Gastroesophageal sphincter (tissue), 4 donors: Measurements from ENCODE around the gene CHD5. TPM values are rescaled to one million over a fixed set of nuclear protein-coding genes. Genes with fewer than 3 reads are reported as not detected.
A peak's percentile ranks its signal among the peaks of the same experiment; 100 is the strongest.

Experiments used
- ATAC-seq: fragments of 150-250 bp; one replicate; pipeline ENCODE4 v1.9.1; 2016; ENCODE audit warnings: mild to moderate bottlenecking, moderate library complexity
- H3K27ac ChIP-seq, 4 donors: fragments of 200-600 bp; sonication (generic) in 3 of 4; 1 replicate in 3 of 4; 2 replicates in 1 of 4; pipeline ENCODE4 v1.5.1; 2016 to 2019
- H3K27me3 ChIP-seq: fragments of 200-600 bp; sonication (generic); one replicate; pipeline ENCODE4 v1.5.1; 2019
- H3K36me3 ChIP-seq, 2 donors: fragments of 200-600 bp; sonication (generic); one replicate each; pipeline ENCODE4 v1.5.1; 2019; ENCODE audit warnings: control low read depth in 1 of 2
- H3K4me1 ChIP-seq, 3 donors: fragments of 200-600 bp; sonication (generic); 1 replicate in 2 of 3; 2 replicates in 1 of 3; pipeline ENCODE4 v1.5.1; 2016 to 2019; ENCODE audit warnings: control low read depth in 2 of 3
- H3K4me3 ChIP-seq, 2 donors: fragments of 200-600 bp; sonication (generic); one replicate each; pipeline ENCODE4 v1.5.1; 2019; ENCODE audit warnings: mild to moderate bottlenecking in 1 of 2, moderate library complexity in 1 of 2
- H3K9me3 ChIP-seq, 3 donors: fragments of 200-600 bp; sonication (generic); one replicate each; pipeline ENCODE4 v1.5.1; 2017 to 2019; ENCODE audit warnings: control low read depth in 2 of 3
- CTCF ChIP-seq, 4 experiments: fragments of 200-600 bp in 2 of 4; fragments of 450-650 bp in 2 of 4; sonication (generic) in 1 of 4; IDR thresholded peaks; one replicate each; pipeline ENCODE4 v1.5.1; 2017 to 2019; ENCODE audit warnings: antibody characterized with exemption in 4 of 4, mild to moderate bottlenecking in 2 of 4, moderate library complexity in 2 of 4
- EP300 ChIP-seq: sonication (generic); formaldehyde crosslinking; IDR thresholded peaks from one replicate; pipeline ENCODE4 v1.6.1; 2017; ENCODE audit warnings: antibody characterized with exemption, mild to moderate bottlenecking
- POLR2A ChIP-seq, 2 donors: fragments of 450-650 bp; IDR thresholded peaks; one replicate each; pipeline ENCODE4 v1.6.1; 2017; ENCODE audit warnings: antibody characterized with exemption in 2 of 2, mild to moderate bottlenecking in 2 of 2, moderate library complexity in 1 of 2
- POLR2AphosphoS5 ChIP-seq: sonication (generic); formaldehyde crosslinking; IDR thresholded peaks from one replicate; pipeline ENCODE4 v1.6.1; 2017; ENCODE audit warnings: antibody characterized with exemption
- WGBS, 2 donors: methylation state at CpG; one replicate each; pipeline ENCODE4 v1.1.5; 2018; ENCODE audit warnings: low coverage in 1 of 2; 5-methylcytosine and 5-hydroxymethylcytosine counted together
- total RNA-seq, 4 donors: library from RNA; depleted of rRNA; stranded (reverse); fragments of >200 nt; gene quantifications; one replicate each; pipeline ENCODE4 v1.1.0, GENCODE V29; 2016

The CHD5 gene
- total RNA-seq, 4 donors from 2014 or later: 4.4 to 34.9 (median 9.2) TPM

- peaks cover 0 to 11% (median 6%) of the 10 kb centered on the region in 3 donors for H3K4me1 ChIP-seq
- no peaks in the 10 kb centered on the region for H3K36me3 ChIP-seq
- ATAC-seq: peak; percentile 65
- H3K27me3 ChIP-seq: peaks cover 20% of the 10 kb centered on the region
- H3K27ac ChIP-seq: no peak overlapping the region
- peaks cover 0 to 13% (median 0%) of the 10 kb centered on the region in 3 donors for H3K9me3 ChIP-seq
- H3K4me3 ChIP-seq: peak overlapping the region in 1 of 2 donors; percentile 16
- TF ChIP-seq EP300 (no peak), CTCF (IDR thresholded peaks at IDR 0.05) (no peak), POLR2AphosphoS5 (no peak)
- WGBS, 2 donors: 6% methylated on average over 7 of the region's 41 CpGs; no CpG with 5 or more reads in 1 of the 2 donors
These were observed 52.4 kb downstream of the CHD5 start for GRCh38 chr1:6127587-6128163.

GRCh38 chr1:6126521-6127067, 53.5 kb downstream of the CHD5 start:
- 75% methylated on average over 6 of the region's 16 CpGs; no CpG with 5 or more reads in 1 of the 2 donors for WGBS, 2 donors

GRCh38 chr1:6126028-6126427, 54.1 kb downstream of the CHD5 start:
- Histone ChIP-seq H3K27ac (no peak overlapping the region), H3K36me3 (no peaks in the 10 kb centered on the region), H3K27me3 (peaks cover 20% of the 10 kb centered on the region), H3K4me1 (peaks cover 0 to 11% (median 6%) of the 10 kb centered on the region in 3 donors), H3K4me3 (no peak overlapping the region), H3K9me3 (no peaks in the 10 kb centered on the region)
- ATAC-seq: no peak
- WGBS, 2 donors: 100% methylated on average over 1 of the region's 13 CpGs; no CpG with 5 or more reads in 1 of the 2 donors
- TF ChIP-seq EP300 (no peak), POLR2AphosphoS5 (no peak), POLR2A (IDR thresholded peaks at IDR 0.05) (no peak), CTCF (IDR thresholded peaks at IDR 0.05) (no peak)

More at GRCh38 chr1:6126521-6127067, 53.5 kb downstream of the CHD5 start:
- Histone ChIP-seq H3K4me1 (peaks cover 0 to 11% (median 6%) of the 10 kb centered on the region in 3 donors), H3K27me3 (peaks cover 20% of the 10 kb centered on the region), H3K9me3 (peaks cover 0 to 3% (median 0%) of the 10 kb centered on the region in 3 donors), H3K27ac (no peak overlapping the region), H3K4me3 (no peak overlapping the region), H3K36me3 (no peaks in the 10 kb centered on the region)
- TF ChIP-seq CTCF (IDR thresholded peaks at IDR 0.05) (no peak), POLR2AphosphoS5 (no peak), POLR2A (IDR thresholded peaks at IDR 0.05) (no peak), EP300 (no peak)
- ATAC-seq: no peak

GRCh38 chr1:6125366-6125765, 54.8 kb downstream of the CHD5 start:
- WGBS, 2 donors: 61% methylated on average over 4 of the region's 15 CpGs; no CpG with 5 or more reads in 1 of the 2 donors

More at GRCh38 chr1:6125366-6125765, 54.8 kb downstream of the CHD5 start:
- H3K36me3 ChIP-seq: no peaks in the 10 kb centered on the region
- H3K4me3 ChIP-seq: no peak overlapping the region
- H3K27ac ChIP-seq: no peak overlapping the region
- H3K27me3 ChIP-seq: peaks cover 20% of the 10 kb centered on the region
- TF ChIP-seq POLR2AphosphoS5 (no peak), POLR2A (IDR thresholded peaks at IDR 0.05) (no peak), EP300 (no peak), CTCF (IDR thresholded peaks at IDR 0.05) (no peak)
- peaks cover 0 to 11% (median 6%) of the 10 kb centered on the region in 3 donors for H3K4me1 ChIP-seq
- ATAC-seq: no peak
- H3K9me3 ChIP-seq: no peaks in the 10 kb centered on the region
